Keratinocyte (primary cell): ENCODE measurements around the gene KRTAP9-9.

ENCODE experiments used
- EZH2 ChIP-seq: IDR thresholded peaks from one replicate; pipeline ENCODE4 v1.6.1; 2012; ENCODE audit warnings: inconsistent platforms, mild to moderate bottlenecking, low read length, moderate library complexity
- TF ChIP-seq, protein P1 (sequence below), 3 experiments: IDR thresholded peaks in 1 of 3; conservative IDR thresholded peaks in 1 of 3; optimal IDR thresholded peaks in 1 of 3; 2 replicates in 2 of 3; 3 replicates in 1 of 3; pipeline versions ENCODE3 to v1.5.1; 2011; ENCODE audit warnings: low read length in 3 of 3, mild to moderate bottlenecking in 3 of 3, moderate library complexity in 2 of 3, control low read depth in 1 of 3, inconsistent platforms in 1 of 3; ENCODE audit not compliant: insufficient read depth in 2 of 3; ENCODE audit errors: extremely low read depth in 1 of 3

DNA sequence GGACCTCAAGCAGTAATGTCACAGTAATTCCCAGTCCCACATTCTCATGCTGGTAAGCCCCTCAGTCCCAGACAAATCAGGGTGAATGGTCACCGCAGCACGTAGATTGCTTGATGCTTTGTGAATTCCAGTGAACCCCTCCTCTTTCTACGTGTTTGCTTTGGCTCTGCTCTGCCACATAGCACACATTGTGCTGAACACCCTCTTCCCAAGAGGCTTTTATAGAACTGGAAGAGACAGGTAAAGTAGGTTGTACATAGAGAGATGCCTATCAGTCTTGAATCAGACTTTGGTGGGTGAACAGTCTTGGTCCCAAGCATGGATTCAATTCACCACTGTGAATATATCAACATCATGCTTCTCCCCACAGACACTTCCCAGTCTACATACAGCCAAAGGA, 9.4 kb downstream of the KRTAP9-9 start:
- TF ChIP-seq, protein P1, sequence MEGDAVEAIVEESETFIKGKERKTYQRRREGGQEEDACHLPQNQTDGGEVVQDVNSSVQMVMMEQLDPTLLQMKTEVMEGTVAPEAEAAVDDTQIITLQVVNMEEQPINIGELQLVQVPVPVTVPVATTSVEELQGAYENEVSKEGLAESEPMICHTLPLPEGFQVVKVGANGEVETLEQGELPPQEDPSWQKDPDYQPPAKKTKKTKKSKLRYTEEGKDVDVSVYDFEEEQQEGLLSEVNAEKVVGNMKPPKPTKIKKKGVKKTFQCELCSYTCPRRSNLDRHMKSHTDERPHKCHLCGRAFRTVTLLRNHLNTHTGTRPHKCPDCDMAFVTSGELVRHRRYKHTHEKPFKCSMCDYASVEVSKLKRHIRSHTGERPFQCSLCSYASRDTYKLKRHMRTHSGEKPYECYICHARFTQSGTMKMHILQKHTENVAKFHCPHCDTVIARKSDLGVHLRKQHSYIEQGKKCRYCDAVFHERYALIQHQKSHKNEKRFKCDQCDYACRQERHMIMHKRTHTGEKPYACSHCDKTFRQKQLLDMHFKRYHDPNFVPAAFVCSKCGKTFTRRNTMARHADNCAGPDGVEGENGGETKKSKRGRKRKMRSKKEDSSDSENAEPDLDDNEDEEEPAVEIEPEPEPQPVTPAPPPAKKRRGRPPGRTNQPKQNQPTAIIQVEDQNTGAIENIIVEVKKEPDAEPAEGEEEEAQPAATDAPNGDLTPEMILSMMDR (optimal IDR thresholded peaks at IDR 0.05 in 1 of 3, IDR thresholded peaks at IDR 0.05 in 1 of 3, conservative IDR thresholded peaks at IDR 0.05 in 1 of 3; ENCODE audit: extremely low read depth in 1 of 3, insufficient read depth in 2 of 3, low read length in 3 of 3), result no peak
- TF ChIP-seq EZH2, result no peak
